SK-N-SH treated with all-trans-retinoic acid at 6 μM for 48 hours (cell line): Measurements from ENCODE around the gene CPNE8.

Experiments used
- ATAC-seq: fragments of 200-7000 bp; cut with Tn5 transposase; 3 replicates; pipeline ENCODE4 v1.9.1; 2020; ENCODE audit warnings: mild to moderate bottlenecking, moderate library complexity
- ARNTL ChIP-seq: fragments of 450-650 bp; formaldehyde crosslinking; IDR thresholded peaks from 2 replicates; pipeline ENCODE4 v1.5.0; 2020; ENCODE audit warnings: low read depth, mild to moderate bottlenecking, moderate library complexity, borderline replicate concordance
- BACH2 ChIP-seq: fragments of 250-450 bp; sonication (Bioruptor Pico); IDR thresholded peaks from 2 replicates; pipeline ENCODE4 v1.9.0; 2021; ENCODE audit warnings: mild to moderate bottlenecking, borderline replicate concordance
- CREB5 ChIP-seq: fragments of 250-450 bp; sonication (Bioruptor Pico); IDR thresholded peaks from 2 replicates; pipeline ENCODE4 v1.5.1; 2020; ENCODE audit warnings: low read depth, mild to moderate bottlenecking, moderate library complexity
- CSDC2 ChIP-seq: fragments of 250-450 bp; sonication (Bioruptor Pico); IDR thresholded peaks from 2 replicates; pipeline ENCODE4 v1.5.0; 2020; ENCODE audit warnings: mild to moderate bottlenecking, moderate library complexity
- CSRNP3 ChIP-seq: fragments of 250-450 bp; sonication (Bioruptor Pico); IDR thresholded peaks from 2 replicates; pipeline ENCODE4 v1.5.1; 2021; ENCODE audit warnings: mild to moderate bottlenecking, moderate library complexity
- ESRRG ChIP-seq: fragments of 250-450 bp; sonication (Bioruptor Pico); IDR thresholded peaks from 2 replicates; pipeline ENCODE4 v1.6.1; 2021; ENCODE audit warnings: mild to moderate bottlenecking
- GLIS3 ChIP-seq: fragments of 250-450 bp; sonication (Bioruptor Pico); IDR thresholded peaks from 2 replicates; pipeline ENCODE4 v1.5.0; 2020; ENCODE audit warnings: mild to moderate bottlenecking, moderate library complexity
- ISL1 ChIP-seq: fragments of 250-450 bp; sonication (Bioruptor Pico); IDR thresholded peaks from 2 replicates; pipeline ENCODE4 v2.1.2; 2022; ENCODE audit warnings: mild to moderate bottlenecking, moderate library complexity
- OSR1 ChIP-seq: fragments of 250-450 bp; sonication (Bioruptor Pico); IDR thresholded peaks from 2 replicates; pipeline ENCODE4 v1.8.0; 2022; ENCODE audit warnings: moderate library complexity, mild to moderate bottlenecking, inconsistent platforms
- PATZ1 ChIP-seq: fragments of 250-450 bp; sonication (Bioruptor Pico); IDR thresholded peaks from 2 replicates; pipeline ENCODE4 v1.8.0; 2020; ENCODE audit warnings: mild to moderate bottlenecking, moderate library complexity, borderline replicate concordance
- POU6F1 ChIP-seq: fragments of 250-450 bp; sonication (Bioruptor Pico); IDR thresholded peaks from 2 replicates; pipeline ENCODE4 v1.8.0; 2021; ENCODE audit warnings: low read depth, mild to moderate bottlenecking, moderate library complexity, borderline replicate concordance
- PPARA ChIP-seq: fragments of 250-450 bp; sonication (Bioruptor Pico); IDR thresholded peaks from 2 replicates; pipeline ENCODE4 v1.5.0; 2020; ENCODE audit warnings: mild to moderate bottlenecking, borderline replicate concordance
- RARB ChIP-seq: fragments of 250-450 bp; sonication (Bioruptor Pico); IDR thresholded peaks from 2 replicates; pipeline ENCODE4 v1.8.0; 2021; ENCODE audit warnings: mild to moderate bottlenecking, moderate library complexity
- TCF4 ChIP-seq: fragments of 250-450 bp; sonication (Bioruptor Pico); IDR thresholded peaks from 2 replicates; pipeline ENCODE4 v1.8.0; 2021; ENCODE audit warnings: mild to moderate bottlenecking, moderate library complexity, borderline replicate concordance
- TOX ChIP-seq: fragments of 250-450 bp; sonication (Bioruptor Pico); IDR thresholded peaks from 2 replicates; pipeline ENCODE4 v1.8.0; 2021; ENCODE audit warnings: mild to moderate bottlenecking, moderate library complexity, borderline replicate concordance
- ZC3H10 ChIP-seq: fragments of 250-450 bp; sonication (Bioruptor Pico); IDR thresholded peaks from 2 replicates; pipeline ENCODE4 v1.5.1; 2021; ENCODE audit warnings: mild to moderate bottlenecking, moderate library complexity
- ZFP3 ChIP-seq: fragments of 250-450 bp; sonication (Bioruptor Pico); IDR thresholded peaks from 2 replicates; pipeline ENCODE4 v1.5.0; 2020; ENCODE audit warnings: mild to moderate bottlenecking, moderate library complexity
- ZFP30 ChIP-seq: fragments of 450-650 bp; formaldehyde crosslinking; IDR thresholded peaks from 2 replicates; pipeline ENCODE4 v1.5.0; 2022; ENCODE audit warnings: mild to moderate bottlenecking, moderate library complexity
- ZNF565 ChIP-seq: fragments of 450-650 bp; formaldehyde crosslinking; conservative IDR thresholded peaks from 2 replicates; pipeline ENCODE4 v1.5.0; 2020; ENCODE audit warnings: low read depth, mild to moderate bottlenecking, moderate library complexity
- ZNF70 ChIP-seq: fragments of 450-650 bp; formaldehyde crosslinking; IDR thresholded peaks from 2 replicates; pipeline ENCODE4 v1.5.0; 2020; ENCODE audit warnings: mild to moderate bottlenecking, moderate library complexity
- ZNF8 ChIP-seq: fragments of 450-650 bp; formaldehyde crosslinking; IDR thresholded peaks from 2 replicates; pipeline ENCODE4 v1.5.0; 2020; ENCODE audit warnings: mild to moderate bottlenecking, moderate library complexity
- TF ChIP-seq, protein P1 (sequence below): fragments of 250-450 bp; sonication (Bioruptor Pico); IDR thresholded peaks from 2 replicates; pipeline ENCODE4 v1.5.0; 2020; ENCODE audit warnings: mild to moderate bottlenecking, moderate library complexity

The CPNE8 gene

GRCh38 chr12:38878986-38879385 lies 26.4 kb downstream of the CPNE8 start:
- ATAC-seq, result no peak

DNA sequence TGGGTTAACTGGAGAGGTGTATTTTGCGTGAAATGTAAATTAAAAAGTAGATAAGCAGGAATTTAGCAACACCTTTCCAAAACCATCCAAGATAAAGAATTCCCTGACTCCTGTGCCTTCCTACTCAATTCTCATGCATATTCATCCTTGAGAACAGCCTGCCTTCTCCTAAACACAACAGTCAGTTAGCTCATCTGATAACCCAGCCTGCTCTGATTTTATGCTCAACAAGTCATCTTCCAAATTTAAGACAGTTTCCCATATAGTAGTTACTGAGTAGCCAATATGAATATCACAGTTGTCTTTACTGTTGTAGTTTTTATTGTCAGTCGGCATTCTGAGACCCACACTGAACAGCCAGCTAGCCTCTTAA lies 27.1 kb downstream of the CPNE8 start:
- TF ChIP-seq PATZ1 (CRISPR knock-in tag), result no peak
- no peak for TF ChIP-seq OSR1 (CRISPR knock-in tag)
- no peak for TF ChIP-seq BACH2 (CRISPR knock-in tag)
- no peak for TF ChIP-seq CREB5 (CRISPR knock-in tag)
- no peak for TF ChIP-seq CSDC2 (CRISPR knock-in tag)
- no peak for TF ChIP-seq PPARA (CRISPR knock-in tag)
- TF ChIP-seq ZNF8 (CRISPR knock-in tag), result no peak
- no peak for TF ChIP-seq ZNF70 (CRISPR knock-in tag)
- TF ChIP-seq, protein P1, sequence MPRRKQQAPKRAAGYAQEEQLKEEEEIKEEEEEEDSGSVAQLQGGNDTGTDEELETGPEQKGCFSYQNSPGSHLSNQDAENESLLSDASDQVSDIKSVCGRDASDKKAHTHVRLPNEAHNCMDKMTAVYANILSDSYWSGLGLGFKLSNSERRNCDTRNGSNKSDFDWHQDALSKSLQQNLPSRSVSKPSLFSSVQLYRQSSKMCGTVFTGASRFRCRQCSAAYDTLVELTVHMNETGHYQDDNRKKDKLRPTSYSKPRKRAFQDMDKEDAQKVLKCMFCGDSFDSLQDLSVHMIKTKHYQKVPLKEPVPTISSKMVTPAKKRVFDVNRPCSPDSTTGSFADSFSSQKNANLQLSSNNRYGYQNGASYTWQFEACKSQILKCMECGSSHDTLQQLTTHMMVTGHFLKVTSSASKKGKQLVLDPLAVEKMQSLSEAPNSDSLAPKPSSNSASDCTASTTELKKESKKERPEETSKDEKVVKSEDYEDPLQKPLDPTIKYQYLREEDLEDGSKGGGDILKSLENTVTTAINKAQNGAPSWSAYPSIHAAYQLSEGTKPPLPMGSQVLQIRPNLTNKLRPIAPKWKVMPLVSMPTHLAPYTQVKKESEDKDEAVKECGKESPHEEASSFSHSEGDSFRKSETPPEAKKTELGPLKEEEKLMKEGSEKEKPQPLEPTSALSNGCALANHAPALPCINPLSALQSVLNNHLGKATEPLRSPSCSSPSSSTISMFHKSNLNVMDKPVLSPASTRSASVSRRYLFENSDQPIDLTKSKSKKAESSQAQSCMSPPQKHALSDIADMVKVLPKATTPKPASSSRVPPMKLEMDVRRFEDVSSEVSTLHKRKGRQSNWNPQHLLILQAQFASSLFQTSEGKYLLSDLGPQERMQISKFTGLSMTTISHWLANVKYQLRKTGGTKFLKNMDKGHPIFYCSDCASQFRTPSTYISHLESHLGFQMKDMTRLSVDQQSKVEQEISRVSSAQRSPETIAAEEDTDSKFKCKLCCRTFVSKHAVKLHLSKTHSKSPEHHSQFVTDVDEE (CRISPR knock-in tag), result no peak
- TF ChIP-seq POU6F1 (CRISPR knock-in tag), result no peak
- TF ChIP-seq ESRRG (CRISPR knock-in tag), result no peak
- no peak for TF ChIP-seq ZC3H10 (CRISPR knock-in tag)
- no peak for TF ChIP-seq RARB (CRISPR knock-in tag)
- no peak for TF ChIP-seq ZNF565 (CRISPR knock-in tag)
- TF ChIP-seq ZFP30 (CRISPR knock-in tag), result no peak
- no peak for TF ChIP-seq ISL1 (CRISPR knock-in tag)
- TF ChIP-seq GLIS3 (CRISPR knock-in tag), result no peak
- no peak for TF ChIP-seq TOX (CRISPR knock-in tag)
- TF ChIP-seq TCF4 (CRISPR knock-in tag), result no peak
- TF ChIP-seq, all 23 proteins: peak for 0
- ATAC-seq, result no peak

More at GRCh38 chr12:38878986-38879385, 26.4 kb downstream of the CPNE8 start:
- TF ChIP-seq ZFP3, result no peak
- no peak for TF ChIP-seq TCF4 (CRISPR knock-in tag)
- no peak for TF ChIP-seq BACH2 (CRISPR knock-in tag)
- TF ChIP-seq PPARA (CRISPR knock-in tag), result no peak

DNA sequence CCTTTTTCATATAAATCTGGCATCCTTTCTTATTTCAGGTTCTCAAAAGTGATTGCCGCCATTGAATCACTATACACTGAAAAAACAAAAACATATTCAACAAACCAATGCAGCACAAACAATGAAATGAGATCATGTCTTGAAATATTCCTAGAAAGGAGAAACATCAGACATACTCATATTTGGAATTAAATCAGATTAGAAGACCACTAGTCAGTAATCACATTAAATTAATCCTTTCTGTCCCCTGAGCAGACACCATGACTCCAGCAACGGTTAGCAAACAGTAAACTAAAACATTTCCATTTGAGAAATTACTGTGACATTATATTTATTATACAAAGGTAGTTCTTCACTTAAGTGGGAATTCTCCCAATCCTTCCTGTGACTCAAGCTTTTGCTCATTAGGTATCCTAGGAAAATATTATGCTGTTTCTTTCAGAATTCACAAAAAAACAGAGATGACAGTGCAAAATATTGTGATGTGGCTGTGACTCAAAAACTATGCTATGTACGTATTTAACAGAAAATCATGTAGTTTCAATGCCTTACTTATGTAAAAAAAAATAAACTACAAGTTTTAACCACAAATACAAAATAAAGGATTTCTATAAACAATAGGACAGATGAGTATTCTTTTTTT lies 29.7 kb downstream of the CPNE8 start:
- no peak for ATAC-seq
- TF ChIP-seq BACH2 (CRISPR knock-in tag), result no peak
- TF ChIP-seq ZNF565 (CRISPR knock-in tag), result no peak
- TF ChIP-seq CSRNP3, result no peak
- no peak for TF ChIP-seq ZFP30 (CRISPR knock-in tag)
- TF ChIP-seq GLIS3 (CRISPR knock-in tag), result no peak
- TF ChIP-seq ZNF8 (CRISPR knock-in tag), result peak; percentile 31; the same call in 1 of the 2 replicates
- TF ChIP-seq CREB5 (CRISPR knock-in tag), result 0 out of 2 replicates have a peak, but pooled peaks have one; percentile 39
- TF ChIP-seq TCF4 (CRISPR knock-in tag), result peak; percentile 37; the same call in 1 of the 2 replicates
- TF ChIP-seq ZFP3, result no peak
- no peak for TF ChIP-seq TOX (CRISPR knock-in tag)
- TF ChIP-seq ZNF70 (CRISPR knock-in tag), result 0 out of 2 replicates have a peak, but pooled peaks have one; percentile 9
- peak; percentile 90 for TF ChIP-seq ISL1 (CRISPR knock-in tag)
- TF ChIP-seq, protein P1 (CRISPR knock-in tag), result peak; percentile 28; the same call in 1 of the 2 replicates
- TF ChIP-seq OSR1 (CRISPR knock-in tag), result no peak
- 0 out of 2 replicates have a peak, but pooled peaks have one; percentile 16 for TF ChIP-seq ARNTL (CRISPR knock-in tag)
